ENCODE data around the gene DMXL1. TPM values are rescaled to one million over a fixed set of nuclear protein-coding genes. Genes with fewer than 3 reads are reported as not detected.

DMXL1 gene
- total RNA-seq, 2 donors from 2014 or later, result 47.8 to 51.8 TPM

- Histone ChIP-seq H3K27ac (ENCODE audit: low read depth, low read length) (no peak overlapping the region), H3K9ac (ENCODE audit: extremely low read depth, low read length, poor library complexity, severe bottlenecking) (no peak overlapping the region), H3K27me3 (ENCODE audit: control insufficient read depth, insufficient read depth, low read length, poor library complexity, severe bottlenecking) (no peaks in the 10 kb centered on the region), H3K4me3 (ENCODE audit: low read length) (no peak overlapping the region), H3K9me3 (ENCODE audit: control insufficient read depth, low read length) (peaks cover 9% of the 10 kb centered on the region), H3K36me3 (ENCODE audit: control insufficient read depth, insufficient read depth, low read length) (peaks cover 13% of the 10 kb centered on the region), H3K4me1 (ENCODE audit: control insufficient read depth, insufficient read depth, low read length) (peaks cover 20% of the 10 kb centered on the region)
- H3K27me3 Mint-ChIP-seq (ENCODE audit: insufficient read depth), result no peaks in the 10 kb centered on the region
- no peak for DNase-seq
- no peak overlapping the region for H3K4me3 Mint-ChIP-seq
- 94 to 100% methylated on average over 1 to 3 of the region's 3 CpGs for WGBS, 2 experiments (ENCODE audit: insufficient coverage in 1 of 2, insufficient read length in 1 of 2)
- no peak for TF ChIP-seq CTCF (conservative IDR thresholded peaks at IDR 0.05)
- H3K9me3 Mint-ChIP-seq, result peaks cover 24% of the 10 kb centered on the region
- H3K4me1 Mint-ChIP-seq, result peaks cover 40% of the 10 kb centered on the region
- H3K36me3 Mint-ChIP-seq (ENCODE audit: low read depth), result peaks cover 16% of the 10 kb centered on the region
- H3K27ac Mint-ChIP-seq, result no peak overlapping the region
These were observed 222.0 kb downstream of the DMXL1 start for GRCh38 chr5:119292701-119293515.

GRCh38 chr5:119293516-119293829 lies 222.6 kb downstream of the DMXL1 start:
- Mint-ChIP-seq H3K4me1 (peaks cover 34% of the 10 kb centered on the region), H3K9me3 (peaks cover 25% of the 10 kb centered on the region), H3K27me3 (ENCODE audit: insufficient read depth) (no peaks in the 10 kb centered on the region)

More at GRCh38 chr5:119293516-119293829, 222.6 kb downstream of the DMXL1 start:
- no peak for TF ChIP-seq CTCF (conservative IDR thresholded peaks at IDR 0.05)
- H3K27ac Mint-ChIP-seq, result no peak overlapping the region
- Histone ChIP-seq H3K36me3 (ENCODE audit: control insufficient read depth, insufficient read depth, low read length) (peaks cover 13% of the 10 kb centered on the region), H3K27ac (ENCODE audit: low read depth, low read length) (no peak overlapping the region), H3K4me3 (ENCODE audit: low read length) (no peak overlapping the region), H3K4me1 (ENCODE audit: control insufficient read depth, insufficient read depth, low read length) (peaks cover 15% of the 10 kb centered on the region), H3K27me3 (ENCODE audit: control insufficient read depth, insufficient read depth, low read length, poor library complexity, severe bottlenecking) (no peaks in the 10 kb centered on the region), H3K9ac (ENCODE audit: extremely low read depth, low read length, poor library complexity, severe bottlenecking) (no peak overlapping the region), H3K9me3 (ENCODE audit: control insufficient read depth, low read length) (peaks cover 9% of the 10 kb centered on the region)
- whole genome bisulfite sequencing, 2 experiments (ENCODE audit: insufficient coverage in 1 of 2, insufficient read length in 1 of 2), result no CpG with 5 or more reads among the region's 2 CpGs
- peaks cover 16% of the 10 kb centered on the region for H3K36me3 Mint-ChIP-seq (ENCODE audit: low read depth)
- no peak for DNase-seq
- H3K4me3 Mint-ChIP-seq, result no peak overlapping the region

Small RNAs within 50 kb of the gene (microRNA-seq; reads per million reads assigned to microRNA genes)
- not detected for gene MIR5706 (ENCODE audit: borderline microRNAs expressed)

Other genes with a start within 250 kb of the DMXL1 start
- 10 to 100 TPM; 15.2 to 34.9 TPM for gene DTWD2, start 82.5 kb upstream of the DMXL1 start, total RNA-seq

All from endodermal cell (in vitro differentiated cells).